ENCODE measurements around the gene RPS2. TPM values are rescaled to one million over a fixed set of nuclear protein-coding genes. Genes with fewer than 3 reads are reported as not detected.

RPS2 gene
- polyA plus RNA-seq, 1 of the 3 experiments (the other 2 are of a cell fraction), result 6,384 TPM

DNA sequence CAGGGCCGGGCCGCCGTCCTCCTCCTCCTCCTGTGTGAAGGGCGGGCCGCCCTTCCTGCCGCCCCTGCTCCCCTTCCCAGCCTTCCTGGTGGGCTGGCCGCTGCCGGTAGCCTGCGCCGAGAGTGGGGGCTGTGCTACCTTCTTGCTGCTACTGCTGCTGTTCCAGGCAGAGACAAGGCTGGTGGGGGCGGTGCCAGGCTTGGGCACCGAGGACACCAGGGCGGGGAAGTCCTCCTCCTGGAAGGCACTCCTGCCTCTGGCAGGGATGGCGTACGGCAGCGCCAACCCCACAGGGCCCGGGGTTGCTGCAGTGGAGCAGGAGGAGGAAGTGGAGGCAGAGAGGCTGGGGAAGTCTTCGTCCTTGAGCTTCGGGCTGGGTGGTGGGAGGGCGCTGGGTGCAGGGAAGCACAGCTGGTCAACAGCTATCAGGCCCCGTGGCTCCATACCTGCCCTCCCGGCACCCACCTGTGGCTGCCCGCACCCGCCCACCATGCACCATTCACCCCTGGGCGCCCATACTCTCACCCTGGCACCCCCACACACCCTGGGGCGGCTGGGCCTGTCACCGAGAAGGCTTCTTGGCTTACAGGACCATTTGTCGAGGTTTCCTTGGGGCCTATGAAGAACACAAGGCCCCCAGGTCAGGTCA lies 35.4 kb upstream of the RPS2 start:
- Histone ChIP-seq H3K9me3 (no peaks in the 10 kb centered on the region), H3K79me2 (ENCODE audit: insufficient read depth) (peaks cover 31% of the 10 kb centered on the region; the same call in 1 of the 2 replicates), H3K36me3 (replicated peaks in 1 of 2; ENCODE audit: control insufficient read depth in 1 of 2, insufficient read depth in 2 of 2, low read length in 1 of 2) (peaks cover 8 to 58% of the 10 kb centered on the region in 2 experiments), H3K27me3 (ENCODE audit: insufficient read depth) (no peaks in the 10 kb centered on the region), H3K9me2 (no peaks in the 10 kb centered on the region), H3F3A (replicated peaks; ENCODE audit: insufficient read depth) (peaks cover 19% of the 10 kb centered on the region), H3K4me1 (ENCODE audit: control insufficient read depth in 1 of 2, insufficient read depth in 2 of 2, low read depth in 1 of 2, low read length in 1 of 2) (peaks cover 6 to 16% of the 10 kb centered on the region in 2 experiments; a peak in 2 of 4 replicates), H3K9ac (no peak overlapping the region), H3K27ac (ENCODE audit: low read depth in 2 of 2, low read length in 1 of 2) (no peak overlapping the region), H3K4me3 (ENCODE audit: low read depth in 2 of 2, low read length in 1 of 2) (no peak overlapping the region), H3K4me2 (no peak overlapping the region), H2AFZ (ENCODE audit: low read depth) (no peak overlapping the region), H4K20me1 (ENCODE audit: insufficient read depth) (peaks cover 31% of the 10 kb centered on the region)
- DNase-seq, result no peak
- TF ChIP-seq SIN3A (IDR thresholded peaks at IDR 0.05; ENCODE audit: borderline replicate concordance, low read depth, low read length) (no peak), EZH2phosphoT487 (IDR thresholded peaks at IDR 0.05; ENCODE audit: borderline replicate concordance, low read depth) (no peak), TCF12 (IDR thresholded peaks at IDR 0.05) (no peak), GABPA (IDR thresholded peaks at IDR 0.05; ENCODE audit: low read depth) (no peak), ELF1 (IDR thresholded peaks at IDR 0.05) (no peak), CHD2 (IDR thresholded peaks at IDR 0.05; ENCODE audit: low read length, partially characterized antibody) (no peak), MEF2A (IDR thresholded peaks at IDR 0.05; ENCODE audit: borderline replicate concordance, low read depth) (no peak), TAF1 (IDR thresholded peaks at IDR 0.05; ENCODE audit: borderline replicate concordance, low read depth, low read length) (no peak), GATA2 (CRISPR knock-in tag; IDR thresholded peaks at IDR 0.05) (no peak), MXI1 (IDR thresholded peaks at IDR 0.05; ENCODE audit: low read depth, low read length) (no peak), POLR2AphosphoS5 (IDR thresholded peaks at IDR 0.05; ENCODE audit: low read depth, low read length) (no peak), TEAD4 (IDR thresholded peaks at IDR 0.05; ENCODE audit: borderline replicate concordance, insufficient read depth) (no peak), JUND (IDR thresholded peaks at IDR 0.05) (no peak)
- TF ChIP-seq, protein P1, sequence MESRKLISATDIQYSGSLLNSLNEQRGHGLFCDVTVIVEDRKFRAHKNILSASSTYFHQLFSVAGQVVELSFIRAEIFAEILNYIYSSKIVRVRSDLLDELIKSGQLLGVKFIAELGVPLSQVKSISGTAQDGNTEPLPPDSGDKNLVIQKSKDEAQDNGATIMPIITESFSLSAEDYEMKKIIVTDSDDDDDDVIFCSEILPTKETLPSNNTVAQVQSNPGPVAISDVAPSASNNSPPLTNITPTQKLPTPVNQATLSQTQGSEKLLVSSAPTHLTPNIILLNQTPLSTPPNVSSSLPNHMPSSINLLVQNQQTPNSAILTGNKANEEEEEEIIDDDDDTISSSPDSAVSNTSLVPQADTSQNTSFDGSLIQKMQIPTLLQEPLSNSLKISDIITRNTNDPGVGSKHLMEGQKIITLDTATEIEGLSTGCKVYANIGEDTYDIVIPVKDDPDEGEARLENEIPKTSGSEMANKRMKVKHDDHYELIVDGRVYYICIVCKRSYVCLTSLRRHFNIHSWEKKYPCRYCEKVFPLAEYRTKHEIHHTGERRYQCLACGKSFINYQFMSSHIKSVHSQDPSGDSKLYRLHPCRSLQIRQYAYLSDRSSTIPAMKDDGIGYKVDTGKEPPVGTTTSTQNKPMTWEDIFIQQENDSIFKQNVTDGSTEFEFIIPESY (IDR thresholded peaks at IDR 0.05; ENCODE audit: borderline replicate concordance, low read depth), result no peak
- TF ChIP-seq, protein P2, sequence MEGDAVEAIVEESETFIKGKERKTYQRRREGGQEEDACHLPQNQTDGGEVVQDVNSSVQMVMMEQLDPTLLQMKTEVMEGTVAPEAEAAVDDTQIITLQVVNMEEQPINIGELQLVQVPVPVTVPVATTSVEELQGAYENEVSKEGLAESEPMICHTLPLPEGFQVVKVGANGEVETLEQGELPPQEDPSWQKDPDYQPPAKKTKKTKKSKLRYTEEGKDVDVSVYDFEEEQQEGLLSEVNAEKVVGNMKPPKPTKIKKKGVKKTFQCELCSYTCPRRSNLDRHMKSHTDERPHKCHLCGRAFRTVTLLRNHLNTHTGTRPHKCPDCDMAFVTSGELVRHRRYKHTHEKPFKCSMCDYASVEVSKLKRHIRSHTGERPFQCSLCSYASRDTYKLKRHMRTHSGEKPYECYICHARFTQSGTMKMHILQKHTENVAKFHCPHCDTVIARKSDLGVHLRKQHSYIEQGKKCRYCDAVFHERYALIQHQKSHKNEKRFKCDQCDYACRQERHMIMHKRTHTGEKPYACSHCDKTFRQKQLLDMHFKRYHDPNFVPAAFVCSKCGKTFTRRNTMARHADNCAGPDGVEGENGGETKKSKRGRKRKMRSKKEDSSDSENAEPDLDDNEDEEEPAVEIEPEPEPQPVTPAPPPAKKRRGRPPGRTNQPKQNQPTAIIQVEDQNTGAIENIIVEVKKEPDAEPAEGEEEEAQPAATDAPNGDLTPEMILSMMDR (IDR thresholded peaks at IDR 0.05), result no peak
- TF ChIP-seq, protein P3, sequence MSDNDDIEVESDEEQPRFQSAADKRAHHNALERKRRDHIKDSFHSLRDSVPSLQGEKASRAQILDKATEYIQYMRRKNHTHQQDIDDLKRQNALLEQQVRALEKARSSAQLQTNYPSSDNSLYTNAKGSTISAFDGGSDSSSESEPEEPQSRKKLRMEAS (IDR thresholded peaks at IDR 0.05; ENCODE audit: low read depth), result no peak
- TF ChIP-seq, protein P4, sequence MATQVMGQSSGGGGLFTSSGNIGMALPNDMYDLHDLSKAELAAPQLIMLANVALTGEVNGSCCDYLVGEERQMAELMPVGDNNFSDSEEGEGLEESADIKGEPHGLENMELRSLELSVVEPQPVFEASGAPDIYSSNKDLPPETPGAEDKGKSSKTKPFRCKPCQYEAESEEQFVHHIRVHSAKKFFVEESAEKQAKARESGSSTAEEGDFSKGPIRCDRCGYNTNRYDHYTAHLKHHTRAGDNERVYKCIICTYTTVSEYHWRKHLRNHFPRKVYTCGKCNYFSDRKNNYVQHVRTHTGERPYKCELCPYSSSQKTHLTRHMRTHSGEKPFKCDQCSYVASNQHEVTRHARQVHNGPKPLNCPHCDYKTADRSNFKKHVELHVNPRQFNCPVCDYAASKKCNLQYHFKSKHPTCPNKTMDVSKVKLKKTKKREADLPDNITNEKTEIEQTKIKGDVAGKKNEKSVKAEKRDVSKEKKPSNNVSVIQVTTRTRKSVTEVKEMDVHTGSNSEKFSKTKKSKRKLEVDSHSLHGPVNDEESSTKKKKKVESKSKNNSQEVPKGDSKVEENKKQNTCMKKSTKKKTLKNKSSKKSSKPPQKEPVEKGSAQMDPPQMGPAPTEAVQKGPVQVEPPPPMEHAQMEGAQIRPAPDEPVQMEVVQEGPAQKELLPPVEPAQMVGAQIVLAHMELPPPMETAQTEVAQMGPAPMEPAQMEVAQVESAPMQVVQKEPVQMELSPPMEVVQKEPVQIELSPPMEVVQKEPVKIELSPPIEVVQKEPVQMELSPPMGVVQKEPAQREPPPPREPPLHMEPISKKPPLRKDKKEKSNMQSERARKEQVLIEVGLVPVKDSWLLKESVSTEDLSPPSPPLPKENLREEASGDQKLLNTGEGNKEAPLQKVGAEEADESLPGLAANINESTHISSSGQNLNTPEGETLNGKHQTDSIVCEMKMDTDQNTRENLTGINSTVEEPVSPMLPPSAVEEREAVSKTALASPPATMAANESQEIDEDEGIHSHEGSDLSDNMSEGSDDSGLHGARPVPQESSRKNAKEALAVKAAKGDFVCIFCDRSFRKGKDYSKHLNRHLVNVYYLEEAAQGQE (IDR thresholded peaks at IDR 0.05; ENCODE audit: low read depth, low read length), result no peak
- TF ChIP-seq, protein P5, sequence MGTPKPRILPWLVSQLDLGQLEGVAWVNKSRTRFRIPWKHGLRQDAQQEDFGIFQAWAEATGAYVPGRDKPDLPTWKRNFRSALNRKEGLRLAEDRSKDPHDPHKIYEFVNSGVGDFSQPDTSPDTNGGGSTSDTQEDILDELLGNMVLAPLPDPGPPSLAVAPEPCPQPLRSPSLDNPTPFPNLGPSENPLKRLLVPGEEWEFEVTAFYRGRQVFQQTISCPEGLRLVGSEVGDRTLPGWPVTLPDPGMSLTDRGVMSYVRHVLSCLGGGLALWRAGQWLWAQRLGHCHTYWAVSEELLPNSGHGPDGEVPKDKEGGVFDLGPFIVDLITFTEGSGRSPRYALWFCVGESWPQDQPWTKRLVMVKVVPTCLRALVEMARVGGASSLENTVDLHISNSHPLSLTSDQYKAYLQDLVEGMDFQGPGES (IDR thresholded peaks at IDR 0.05; ENCODE audit: low read depth, low read length), result no peak
- TF ChIP-seq, protein P6, sequence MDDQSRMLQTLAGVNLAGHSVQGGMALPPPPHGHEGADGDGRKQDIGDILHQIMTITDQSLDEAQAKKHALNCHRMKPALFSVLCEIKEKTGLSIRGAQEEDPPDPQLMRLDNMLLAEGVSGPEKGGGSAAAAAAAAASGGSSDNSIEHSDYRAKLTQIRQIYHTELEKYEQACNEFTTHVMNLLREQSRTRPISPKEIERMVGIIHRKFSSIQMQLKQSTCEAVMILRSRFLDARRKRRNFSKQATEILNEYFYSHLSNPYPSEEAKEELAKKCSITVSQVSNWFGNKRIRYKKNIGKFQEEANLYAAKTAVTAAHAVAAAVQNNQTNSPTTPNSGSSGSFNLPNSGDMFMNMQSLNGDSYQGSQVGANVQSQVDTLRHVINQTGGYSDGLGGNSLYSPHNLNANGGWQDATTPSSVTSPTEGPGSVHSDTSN (IDR thresholded peaks at IDR 0.05), result no peak
- ChIA-PET CTCF (interaction anchor here (1.0 to 1.5 kb wide), 4 partner anchors 10 to 141 kb away, joined by 3 to 4 read pairs (median 4); partner anchors contain the start of gene SYNGR3), POLR2A (no interaction called here)
- WGBS (ENCODE audit: low lambda C conversion rate), result 93% methylated on average over 21 of the region's 28 CpGs
